ENCODE data around the gene KIRREL3. TPM values are rescaled to one million over a fixed set of nuclear protein-coding genes. Genes with fewer than 3 reads are reported as not detected.

The KIRREL3 gene
- total RNA-seq, 1 donor from 2014 or later = 0.92 TPM

DNA sequence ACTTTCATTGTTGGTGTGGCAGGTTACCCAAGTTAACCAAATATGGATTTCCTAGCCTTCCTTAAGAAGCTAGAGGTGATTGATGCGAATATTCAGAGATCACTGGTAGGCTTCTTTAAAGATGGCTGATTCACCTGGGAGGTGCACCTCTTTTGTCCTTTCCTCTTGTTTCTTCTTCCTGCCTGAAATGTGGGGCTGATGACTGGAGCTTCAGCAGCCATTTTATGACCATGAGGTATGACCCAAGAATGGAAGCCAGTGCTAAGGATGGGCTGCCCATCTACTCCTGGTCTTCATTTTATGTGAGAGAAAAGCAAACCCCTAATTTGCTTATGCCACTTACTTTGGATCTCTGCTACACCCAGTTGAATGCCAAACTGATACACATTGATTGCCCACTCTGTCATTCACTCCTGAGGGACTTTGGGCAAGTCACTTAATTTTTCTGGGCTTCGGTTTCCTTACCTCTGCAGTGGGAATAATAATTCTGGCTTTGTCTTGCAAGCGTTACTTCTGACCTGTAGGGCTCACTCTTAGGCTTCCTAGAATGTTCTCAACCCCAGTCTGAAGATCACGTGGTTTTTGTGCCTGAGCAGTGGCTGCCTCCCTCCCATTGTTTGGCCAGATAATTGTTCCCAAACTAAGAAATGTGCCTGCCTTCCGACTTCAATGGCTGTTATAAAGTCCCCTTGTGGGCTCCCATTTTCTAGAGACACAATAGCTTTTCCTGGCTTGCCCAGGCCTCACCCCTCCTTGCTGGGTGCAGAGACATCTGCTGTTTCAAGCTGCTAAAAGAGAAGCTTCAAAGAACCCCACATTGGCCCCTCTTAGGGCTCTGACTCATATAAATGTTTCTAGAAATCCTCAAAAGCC lies 402.0 kb downstream of the KIRREL3 start:
- peak; percentile 34 for DNase-seq

DNA sequence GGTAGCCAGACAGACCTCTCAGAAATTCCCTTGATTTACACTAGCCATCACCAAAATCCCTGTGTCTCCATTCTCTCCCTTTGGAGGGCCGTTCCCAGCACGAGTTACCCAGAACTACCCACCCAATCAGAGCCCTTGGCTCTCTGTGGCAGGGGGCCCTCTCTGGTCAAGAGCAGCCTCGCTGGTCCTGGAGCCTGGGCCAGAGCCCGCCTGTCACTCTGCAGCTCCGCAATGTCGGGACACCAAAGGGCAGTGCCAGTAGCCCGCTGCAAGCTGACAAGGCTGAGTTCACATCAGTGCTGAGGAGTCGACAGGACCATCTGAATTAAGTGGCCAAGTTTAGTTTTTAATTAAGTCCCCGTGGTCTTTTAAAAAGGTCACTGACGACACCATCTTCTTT lies 403.5 kb downstream of the KIRREL3 start:
- DNase-seq = no peak

DNA sequence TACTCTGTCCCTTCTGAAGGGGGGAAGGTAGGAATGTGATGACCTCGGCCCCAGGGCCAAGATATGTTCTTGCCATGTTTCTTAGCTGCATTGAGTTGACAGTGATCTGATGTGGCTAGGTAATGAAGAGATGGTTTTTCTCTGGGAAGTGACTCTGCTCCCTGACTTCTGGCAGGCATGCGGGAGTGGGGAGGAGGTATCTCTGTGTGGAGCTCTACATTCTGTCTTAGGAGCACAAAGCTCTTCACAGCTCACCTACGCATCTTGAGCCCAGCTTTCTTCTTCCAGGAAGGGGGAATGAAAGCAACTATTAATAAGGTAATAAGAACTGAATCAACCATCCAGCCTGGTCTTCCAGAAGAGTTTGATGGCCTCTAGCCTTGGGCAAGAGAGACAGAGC lies 404.1 kb downstream of the KIRREL3 start:
- DNase-seq = no peak

DNA sequence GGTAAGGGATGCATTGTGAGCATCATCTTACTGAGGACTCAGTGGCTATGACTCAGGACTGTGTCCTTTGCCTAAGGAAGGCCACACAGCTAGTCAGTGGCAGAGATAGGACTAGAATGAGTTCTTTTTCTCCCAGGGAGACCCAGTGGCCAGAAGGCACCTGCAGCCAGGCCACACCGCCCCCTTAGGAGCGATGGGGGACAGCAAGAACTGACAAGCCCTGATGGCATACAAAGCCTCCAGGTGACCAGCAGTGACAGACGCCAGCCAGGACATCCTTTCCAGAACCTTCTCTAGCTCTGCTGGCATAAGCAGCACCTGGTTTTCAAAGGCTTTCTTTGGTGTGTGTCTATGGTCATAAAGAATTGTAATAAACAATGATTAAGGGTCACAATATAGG lies 405.0 kb downstream of the KIRREL3 start:
- DNase-seq = no peak

DNA sequence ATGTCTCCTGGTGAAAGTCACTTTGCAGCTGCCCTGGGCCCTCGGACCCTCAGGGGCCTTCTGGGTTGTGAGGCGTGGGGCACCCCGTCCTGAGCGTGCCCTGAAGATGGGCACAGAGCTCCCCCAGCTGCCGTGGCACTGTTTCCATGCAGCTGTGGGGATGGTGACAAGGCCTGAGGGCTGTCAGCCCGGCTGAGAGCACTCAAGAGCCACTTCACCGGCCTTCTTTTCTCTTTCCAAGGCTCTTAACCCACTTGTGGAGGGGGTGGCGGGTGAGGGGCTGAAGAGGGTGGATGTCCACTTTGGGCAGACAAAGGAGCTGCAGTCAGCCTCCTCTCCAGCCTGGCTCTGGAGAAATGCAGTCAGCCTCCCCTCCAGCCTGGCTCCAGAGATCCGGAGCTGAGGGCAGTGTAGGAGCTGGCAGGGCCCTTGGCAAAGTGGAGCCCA lies 405.6 kb downstream of the KIRREL3 start:
- DNase-seq = peak; percentile 49

DNA sequence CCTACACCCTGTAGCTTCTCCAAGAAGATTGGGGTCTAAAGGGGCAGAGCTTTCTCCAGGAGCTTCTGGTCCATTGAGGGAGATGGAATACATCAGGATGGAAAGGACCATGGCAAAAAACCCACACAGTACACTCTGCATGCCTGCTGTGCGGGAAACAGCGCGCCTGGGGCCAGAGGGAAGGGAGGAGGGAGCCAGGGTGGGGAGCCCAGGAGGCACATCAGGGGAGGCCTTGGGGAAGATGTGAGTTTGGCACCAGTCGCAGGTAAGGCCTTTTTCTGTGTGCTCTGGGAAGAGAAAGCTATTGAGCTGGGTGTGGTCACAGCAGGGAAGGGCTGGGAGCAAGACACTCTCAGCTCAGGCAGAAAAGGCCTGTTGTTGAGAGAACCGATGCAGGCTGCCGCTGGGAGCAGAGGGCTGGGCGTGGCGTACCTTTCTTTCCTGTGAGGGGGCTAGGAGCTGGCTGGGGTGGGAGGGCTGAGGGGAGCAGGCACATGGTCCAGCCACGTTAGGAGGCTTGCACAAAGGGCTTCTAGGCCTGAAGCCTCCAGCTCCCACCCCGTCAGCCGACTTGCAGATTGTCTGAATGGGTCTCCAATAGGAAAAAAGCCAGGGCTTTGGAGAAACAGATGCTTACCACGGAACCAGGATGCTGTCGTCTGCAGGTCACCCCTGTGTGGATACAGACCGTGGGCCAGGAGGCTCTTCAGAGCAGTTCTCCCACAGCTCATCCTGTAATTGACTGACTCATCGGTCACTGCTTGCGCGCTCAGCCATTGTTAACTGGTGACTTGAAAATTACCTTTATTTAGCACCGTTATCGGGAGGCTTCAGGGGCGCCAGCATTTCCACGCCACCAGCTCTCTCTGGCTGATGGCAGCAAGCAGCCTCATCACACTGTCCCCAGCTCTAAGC lies 407.8 kb downstream of the KIRREL3 start:
- DNase-seq = no peak

DNA sequence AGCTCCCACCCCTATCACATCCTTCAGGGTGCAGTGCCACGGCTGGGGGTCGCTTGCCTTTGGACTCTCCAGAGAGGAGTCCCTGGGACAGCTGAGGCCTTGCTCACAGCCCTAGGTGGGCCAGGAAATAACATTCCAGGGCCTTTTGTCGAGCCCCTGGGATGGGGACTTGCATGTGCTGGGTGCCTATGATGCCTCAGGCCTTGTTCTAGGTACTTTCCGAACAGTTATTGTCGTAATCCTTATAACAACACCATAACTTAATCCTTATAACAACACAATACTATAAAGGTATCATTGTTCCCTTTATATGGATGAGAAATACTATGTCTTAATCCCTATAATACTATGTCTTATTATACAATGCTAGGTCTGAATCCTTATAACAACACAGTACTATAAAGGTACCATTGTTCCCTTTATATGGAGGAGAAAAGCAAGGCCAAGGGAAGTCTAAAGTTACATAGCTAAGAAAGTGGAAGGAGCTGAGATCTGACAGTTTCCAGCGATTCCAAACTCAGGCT lies 408.5 kb downstream of the KIRREL3 start:
- no peak for DNase-seq

DNA sequence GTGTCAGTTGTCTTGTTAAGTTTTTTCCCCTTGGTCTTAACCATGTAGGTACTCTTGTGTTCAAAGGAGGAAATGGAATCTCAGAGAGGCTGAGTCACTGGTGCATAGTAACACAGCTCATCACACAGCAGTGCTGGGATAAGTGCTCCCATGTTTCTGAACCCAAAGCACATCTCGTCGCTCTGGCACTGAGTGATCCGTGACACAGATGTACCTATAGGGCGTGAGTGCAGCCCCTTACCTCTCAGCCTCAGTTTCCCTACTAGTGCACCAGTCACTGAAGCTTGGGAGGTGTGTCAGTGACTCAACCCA lies 411.1 kb downstream of the KIRREL3 start:
- DNase-seq = no peak

DNA sequence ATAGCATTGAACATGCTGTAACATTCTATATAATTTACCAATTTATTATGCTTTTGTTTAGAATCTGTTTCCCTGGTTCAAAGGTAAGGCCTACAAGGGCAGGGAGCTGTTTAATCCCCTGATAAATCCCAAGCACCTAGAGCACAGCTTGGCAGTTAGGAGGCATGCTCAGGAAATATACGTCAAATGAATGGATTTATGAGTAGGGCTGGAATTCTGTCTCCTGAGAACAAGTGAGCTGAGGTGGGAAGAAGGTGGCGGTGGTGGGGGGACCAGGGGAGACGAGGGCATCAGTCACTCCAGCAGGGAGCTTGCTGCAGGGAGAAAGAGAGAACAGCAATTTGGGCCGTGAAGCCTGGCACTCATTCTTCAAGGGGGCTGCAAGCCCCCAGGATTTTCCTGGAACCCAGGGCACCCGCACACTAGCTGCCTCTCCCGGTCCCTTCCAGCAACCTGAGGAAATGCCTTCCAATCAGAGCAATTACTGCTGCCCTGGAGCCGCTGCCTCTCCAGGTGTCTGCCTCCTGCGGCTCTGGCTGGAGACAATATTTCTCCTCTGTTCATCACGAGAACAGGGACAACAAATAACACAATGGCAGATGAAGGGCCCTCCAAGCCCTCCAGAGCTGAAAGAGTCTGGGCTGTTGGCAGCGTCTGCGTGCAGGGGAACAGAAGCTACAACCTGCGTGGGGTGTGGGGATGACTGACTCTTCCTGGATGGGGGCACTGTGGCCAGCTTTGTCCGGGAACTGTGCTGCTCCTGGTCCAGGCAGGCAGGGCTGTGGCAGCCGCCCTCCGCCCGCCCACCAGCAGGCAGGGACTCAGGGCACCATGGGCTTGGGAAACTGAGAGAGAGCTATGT lies 411.7 kb downstream of the KIRREL3 start:
- no peak for DNase-seq

DNA sequence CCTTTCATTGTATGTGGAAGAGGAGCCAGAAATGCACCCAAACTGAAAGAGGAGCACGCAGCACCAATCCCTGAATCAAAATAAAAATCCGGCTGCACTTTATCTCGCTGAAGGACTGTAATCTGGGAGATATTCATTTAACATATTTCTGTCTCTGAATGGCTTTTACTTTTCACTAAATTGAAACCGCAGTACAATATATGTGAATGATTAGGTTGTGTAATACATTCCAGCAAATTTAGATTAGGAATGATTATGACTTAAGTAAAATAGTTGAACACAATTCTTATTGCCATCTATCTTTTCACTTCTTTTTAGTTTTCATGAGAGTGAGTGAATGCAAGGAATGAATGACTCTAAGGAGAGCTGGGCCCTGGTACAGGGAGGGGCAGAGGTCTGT lies 413.0 kb downstream of the KIRREL3 start:
- DNase-seq = no peak

DNA sequence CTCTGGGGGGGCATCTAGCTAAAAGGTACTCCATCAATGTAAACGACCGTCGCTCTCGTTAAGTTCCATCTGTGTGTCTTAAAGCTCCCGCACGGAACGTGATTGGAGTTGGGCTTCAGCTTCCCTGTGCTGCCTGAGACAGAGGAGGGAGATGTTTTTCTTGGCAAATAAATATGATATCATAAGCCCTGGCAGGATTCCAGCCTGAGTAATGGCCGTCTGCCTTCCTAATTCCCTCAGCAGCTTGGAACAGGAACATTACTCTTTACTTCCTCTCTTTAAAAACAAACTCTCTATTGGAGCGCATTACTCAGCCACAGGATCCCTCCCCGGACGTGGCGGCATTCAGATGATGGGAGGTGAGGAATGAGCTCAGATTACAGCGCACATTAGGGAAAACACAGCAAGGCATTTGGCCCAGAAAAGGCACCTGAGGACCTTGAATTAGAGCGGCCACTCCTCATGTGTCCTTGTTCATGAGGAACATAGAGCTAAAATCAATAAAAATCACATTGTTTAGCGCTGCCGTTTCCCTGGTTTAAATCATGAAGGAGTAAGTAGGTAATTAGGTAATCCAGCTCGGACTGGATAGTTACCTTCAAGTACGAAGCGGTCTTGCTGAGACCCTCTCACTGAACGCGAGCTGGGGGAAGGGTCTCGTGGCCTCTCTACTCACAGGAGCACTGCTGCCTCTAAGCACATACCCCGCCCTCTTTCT lies 414.6 kb downstream of the KIRREL3 start:
- peak; percentile 95 for DNase-seq

DNA sequence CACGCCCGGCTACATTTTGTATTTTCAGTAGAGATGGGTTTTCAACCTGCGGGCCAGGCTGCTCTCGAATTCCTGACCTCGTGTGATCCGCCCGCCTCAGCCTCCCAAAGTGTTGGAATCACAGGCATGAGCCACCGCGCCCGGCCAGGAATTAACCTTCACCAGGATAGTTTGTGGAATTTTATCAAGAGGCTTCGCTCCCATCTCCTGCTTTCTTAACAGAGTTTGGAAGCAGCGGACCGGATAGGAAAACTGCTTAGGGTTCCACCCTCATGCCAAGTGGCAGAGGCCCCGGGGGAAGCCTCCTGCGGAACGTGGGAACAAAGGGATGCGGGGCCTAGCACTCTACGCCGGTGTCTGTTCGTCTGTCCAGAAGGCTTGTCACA lies 415.2 kb downstream of the KIRREL3 start:
- no peak for DNase-seq

DNA sequence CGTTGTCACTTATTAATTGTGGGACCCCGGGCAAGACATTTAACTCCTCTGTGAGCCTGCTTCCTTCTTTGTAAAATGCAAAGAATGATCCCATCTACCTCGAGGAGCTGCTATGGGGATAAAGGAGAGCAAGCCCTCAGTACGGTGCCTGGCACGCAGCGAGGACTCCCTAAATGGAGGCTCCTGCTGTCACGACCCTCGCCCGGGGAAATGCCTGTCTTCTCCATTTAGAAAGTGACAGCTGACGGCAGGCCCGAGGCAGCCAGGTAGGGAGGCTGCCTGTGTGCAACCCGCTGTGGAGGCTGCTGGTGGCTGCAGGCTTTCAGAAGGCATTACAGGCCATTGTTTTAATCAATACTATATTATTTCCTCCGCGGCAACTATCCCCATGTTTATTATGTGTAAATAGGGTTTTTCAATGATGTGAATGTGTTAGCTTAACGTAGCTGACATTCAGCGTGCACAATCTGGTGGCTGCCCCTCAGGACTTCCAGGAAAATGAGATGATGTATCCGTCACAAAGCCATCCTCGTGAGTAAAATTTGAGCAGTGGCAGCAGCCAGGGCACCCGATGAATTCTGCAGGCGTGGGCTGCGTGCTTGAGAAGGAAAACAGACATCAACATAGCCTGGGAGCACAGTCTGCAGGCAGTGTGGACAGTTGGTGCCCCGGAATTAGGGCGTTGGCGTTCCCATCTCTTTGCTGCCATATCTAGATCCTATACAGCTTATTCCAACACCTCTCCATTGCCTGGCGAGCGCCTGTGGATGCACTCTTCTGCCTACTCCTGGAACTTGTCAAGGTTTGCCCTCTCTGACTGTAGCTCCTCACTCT lies 416.8 kb downstream of the KIRREL3 start:
- DNase-seq = no peak

DNA sequence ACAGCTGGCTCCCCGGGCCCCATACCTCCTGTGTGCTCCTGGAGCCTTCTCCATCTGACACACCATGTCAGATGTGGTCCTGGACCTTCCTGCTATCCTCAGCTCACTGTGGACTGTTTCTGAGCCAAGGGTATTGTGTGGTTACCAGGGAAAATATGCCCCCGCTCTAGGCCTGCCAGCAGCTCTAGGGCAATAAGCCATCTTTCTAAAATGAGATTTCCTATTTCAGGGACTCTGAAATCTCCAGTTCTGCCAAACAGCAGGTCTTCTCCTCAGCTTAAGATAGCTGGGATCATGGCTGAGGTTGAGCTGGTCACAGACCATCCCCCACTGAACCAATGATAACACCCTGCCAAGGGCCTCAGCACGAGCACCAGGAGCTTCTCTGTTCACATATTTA lies 417.5 kb downstream of the KIRREL3 start:
- no peak for DNase-seq

DNA sequence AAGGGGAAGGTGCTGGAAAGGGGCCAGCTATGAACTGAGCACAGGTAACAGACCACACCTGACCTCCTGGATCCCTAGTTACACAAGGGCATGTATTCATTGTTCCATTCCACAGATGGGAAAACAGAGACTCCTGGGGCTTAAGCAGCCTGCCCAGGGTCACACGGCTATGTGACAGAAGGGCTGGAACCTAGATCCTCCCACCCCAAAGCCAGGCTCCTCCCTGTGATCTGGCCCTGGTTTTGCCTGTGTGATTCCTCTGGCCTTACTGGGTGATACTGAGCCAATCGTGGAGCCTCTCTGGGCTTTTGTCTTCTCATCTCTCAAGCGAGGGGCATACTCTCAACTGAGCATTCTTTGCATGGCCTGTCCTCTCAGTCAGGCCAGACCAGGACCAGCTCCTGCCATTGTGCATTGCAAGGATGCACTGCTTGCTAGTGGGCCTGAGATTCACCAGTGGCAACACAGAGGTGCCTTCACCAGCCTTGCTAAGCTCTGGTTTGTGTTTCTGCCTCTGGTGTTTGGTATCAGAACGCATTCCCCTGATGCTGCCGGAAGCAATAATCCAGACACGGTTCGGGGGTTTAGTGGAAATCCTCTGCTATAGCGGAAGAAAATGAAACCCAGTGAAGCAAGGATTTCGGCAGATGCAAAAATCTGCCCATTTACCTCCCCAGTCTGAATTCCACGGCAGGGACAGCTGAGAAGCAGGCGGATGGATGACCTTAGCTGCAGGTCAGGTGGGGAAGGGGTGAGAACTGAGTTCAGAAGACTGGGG lies 418.5 kb downstream of the KIRREL3 start:
- no peak for DNase-seq

DNA sequence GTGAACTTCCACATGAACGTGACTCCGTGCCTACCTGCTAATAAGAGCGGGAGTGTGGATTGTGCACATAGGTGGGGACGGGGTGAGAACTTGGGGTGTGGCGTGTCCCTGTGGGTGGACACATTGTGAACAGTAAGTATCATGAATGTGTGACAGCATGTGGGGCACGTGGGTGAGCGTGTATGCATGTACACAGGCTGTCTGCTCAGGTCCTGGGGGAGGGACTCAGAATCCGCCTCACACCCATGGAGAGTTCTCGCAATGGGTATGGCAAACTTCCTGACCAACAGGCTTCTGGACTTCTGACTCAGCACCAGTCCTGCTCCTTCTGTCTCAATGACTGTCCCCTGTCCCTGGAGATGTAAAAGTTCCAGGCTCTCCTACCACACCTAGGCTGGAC lies 422.1 kb downstream of the KIRREL3 start:
- no peak for DNase-seq

DNA sequence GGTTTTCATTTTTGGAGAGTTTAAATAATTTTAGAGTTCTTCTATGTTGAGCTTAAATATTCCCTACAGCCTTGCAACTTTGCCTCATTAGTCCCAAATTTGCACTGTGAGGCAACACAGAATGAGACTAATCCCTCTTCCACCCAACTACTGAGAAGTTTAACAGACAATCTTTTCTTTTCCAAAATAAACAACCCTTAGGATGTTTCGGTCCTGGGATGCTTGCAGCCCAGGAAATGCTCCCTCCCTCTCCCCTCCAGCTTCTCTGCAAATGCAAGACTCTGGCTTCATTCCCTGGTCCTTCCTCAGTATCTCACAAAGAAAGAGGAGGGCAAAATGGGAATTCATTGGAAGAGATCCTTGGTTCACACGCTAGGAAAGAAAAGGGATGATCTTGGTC lies 422.5 kb downstream of the KIRREL3 start:
- no peak for DNase-seq

DNA sequence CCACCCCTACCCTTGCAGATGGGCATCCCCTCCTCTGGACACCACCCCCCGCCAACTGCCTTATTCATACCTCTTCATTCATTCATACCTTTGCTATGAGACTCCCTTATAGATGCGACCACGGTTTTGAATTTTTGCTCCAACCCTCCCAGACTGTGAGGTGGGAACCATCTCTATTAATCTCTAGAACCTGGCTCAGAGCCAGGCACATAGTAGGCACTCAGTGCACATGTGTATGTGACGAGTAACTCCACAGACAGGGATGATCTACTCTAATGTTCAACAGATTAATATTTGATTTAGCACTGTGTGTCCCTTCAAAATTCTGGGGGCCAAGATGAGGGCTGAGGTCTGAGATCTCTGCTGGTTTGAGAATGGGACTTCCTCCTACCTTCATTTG lies 424.7 kb downstream of the KIRREL3 start:
- no peak for DNase-seq

DNA sequence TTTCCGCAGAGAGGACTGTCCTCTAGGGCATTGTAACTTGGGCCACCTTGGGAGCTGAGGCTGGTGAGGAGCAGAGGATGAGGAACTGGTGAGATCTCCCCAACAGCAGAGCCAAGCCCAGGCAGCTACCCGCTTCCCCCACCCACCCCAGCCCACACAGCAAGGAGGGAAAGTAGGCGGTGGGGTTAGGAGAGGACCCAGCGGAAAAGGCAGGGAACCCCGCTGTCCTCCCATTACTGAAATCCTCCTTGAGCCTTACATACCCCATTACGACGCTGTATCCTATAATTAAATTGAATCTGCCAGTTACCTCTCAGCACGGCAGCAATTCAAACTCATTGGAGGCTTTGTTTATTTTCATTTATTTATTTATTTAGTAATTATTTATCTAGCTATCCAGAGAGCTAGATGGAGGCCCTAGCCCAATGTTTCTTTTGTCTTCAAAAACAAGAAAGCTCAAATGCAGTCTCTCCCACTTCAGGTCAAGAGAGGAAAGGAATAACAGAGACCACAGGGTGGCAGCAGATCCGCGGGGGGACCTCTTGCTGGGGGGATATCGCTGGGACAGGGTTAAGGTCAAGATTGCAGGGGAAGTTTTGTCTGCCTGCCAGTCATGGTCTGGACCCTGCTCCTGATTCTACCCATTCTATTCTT lies 427.1 kb downstream of the KIRREL3 start:
- DNase-seq = no peak
